GM19351 (cell line): ENCODE data around the gene PRCC.

Experiments
- ATAC-seq: cut with Tn5 transposase; IDR thresholded peaks from one replicate; pipeline ENCODE4 v1.9.1; 2021; ENCODE audit warnings: mild to moderate bottlenecking, moderate library complexity; ENCODE audit not compliant: unreplicated experiment

Gene PRCC

GRCh38 chr1:156839426-156840109 is 72.2 kb downstream of the PRCC start:
- no peak for ATAC-seq

DNA sequence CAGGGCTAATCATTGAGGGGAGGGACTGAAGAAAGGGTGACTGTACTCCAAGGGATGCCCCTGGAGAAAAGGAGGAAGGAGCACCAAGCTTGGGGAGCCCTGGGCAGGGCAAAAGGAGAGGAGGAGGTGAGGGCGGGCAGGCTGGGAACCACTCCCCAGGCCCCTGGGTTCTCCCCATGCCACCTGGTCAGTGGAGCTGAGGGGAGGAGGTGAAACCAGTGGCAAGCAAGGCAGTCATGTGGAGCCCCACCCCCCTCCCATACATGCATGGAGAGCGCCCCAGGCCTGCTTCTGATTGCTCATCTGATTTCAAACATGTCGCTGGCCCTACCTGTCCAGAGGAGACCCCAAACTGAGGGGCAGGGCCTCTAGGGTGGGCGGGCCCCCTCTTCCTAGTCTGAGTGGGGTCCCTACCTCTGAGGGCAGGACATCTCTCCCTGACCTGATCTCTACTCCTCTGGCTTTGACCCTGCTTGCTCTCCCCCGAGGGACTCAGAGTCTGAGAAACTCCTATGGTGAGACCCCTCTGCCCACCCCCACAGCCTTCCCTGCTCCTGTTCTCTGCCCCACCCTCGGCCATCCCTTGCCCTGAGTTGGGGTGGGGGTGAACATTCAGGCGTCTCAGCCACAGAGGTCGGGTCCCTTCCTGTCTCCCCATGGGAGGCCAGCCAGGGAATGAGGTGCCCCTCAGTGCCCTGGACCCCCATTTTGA is 73.0 kb downstream of the PRCC start:
- ATAC-seq = no peak

- ATAC-seq = no peak
These were observed 73.6 kb downstream of the PRCC start for GRCh38 chr1:156840898-156841279.

DNA sequence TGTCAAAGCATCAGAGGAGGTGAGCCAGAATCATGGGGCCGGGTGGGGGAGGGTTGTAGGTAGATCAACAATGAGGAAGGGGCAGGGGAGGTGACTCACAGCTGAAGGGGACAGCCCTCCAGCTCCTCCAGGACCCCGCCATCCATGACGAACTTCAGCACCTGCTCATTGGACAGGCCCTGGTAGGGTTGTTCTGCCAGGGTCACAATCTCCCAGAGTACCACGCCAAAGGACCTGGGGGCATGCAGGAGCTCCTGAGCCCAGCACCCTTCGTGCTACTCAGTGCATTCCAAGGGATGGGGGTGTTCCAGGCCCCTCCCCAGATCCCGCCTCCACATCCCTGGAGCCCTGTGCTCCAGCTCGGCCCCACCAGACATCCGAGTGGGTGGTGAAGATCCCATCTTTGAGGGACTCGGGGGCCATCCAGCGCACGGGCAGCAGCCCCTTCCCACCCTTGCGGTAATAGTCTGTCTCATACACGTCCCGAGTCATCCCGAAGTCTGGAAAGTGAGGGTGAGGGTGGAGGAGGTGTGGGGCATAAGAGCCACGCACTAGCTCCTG is 74.0 kb downstream of the PRCC start:
- ATAC-seq = no peak

DNA sequence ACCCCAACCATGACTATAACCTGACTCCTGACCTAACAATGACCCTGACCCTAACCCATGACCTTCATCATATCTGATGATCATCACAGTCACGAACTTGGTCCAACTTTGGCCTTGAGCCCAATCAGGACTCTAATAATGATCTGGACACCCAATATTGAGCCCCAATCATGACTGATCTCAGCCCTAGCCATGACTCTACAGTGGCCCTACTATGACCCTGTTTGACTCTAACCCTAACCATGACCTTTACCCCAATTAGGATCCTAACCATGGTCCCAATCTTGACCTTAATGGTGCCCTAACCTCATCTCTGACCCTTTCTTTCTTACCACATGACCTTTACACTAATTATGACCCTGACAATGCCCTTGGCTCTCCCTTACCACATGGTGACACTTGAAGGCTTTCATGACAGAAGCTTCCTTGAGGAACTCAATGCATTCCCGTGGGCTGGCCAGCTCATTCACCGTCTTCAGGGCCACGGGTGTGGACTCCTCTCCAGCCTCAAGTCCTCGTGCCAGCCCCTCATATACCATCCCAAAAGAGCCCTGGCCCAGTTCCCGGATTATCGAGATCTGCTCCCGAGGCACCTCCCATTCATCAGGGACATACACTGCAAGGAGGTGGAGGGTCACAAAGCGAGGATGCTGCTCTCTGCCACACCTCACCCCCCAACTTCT is 75.4 kb downstream of the PRCC start:
- no peak for ATAC-seq

GRCh38 chr1:156844102-156844501 is 76.8 kb downstream of the PRCC start:
- no peak for ATAC-seq

DNA sequence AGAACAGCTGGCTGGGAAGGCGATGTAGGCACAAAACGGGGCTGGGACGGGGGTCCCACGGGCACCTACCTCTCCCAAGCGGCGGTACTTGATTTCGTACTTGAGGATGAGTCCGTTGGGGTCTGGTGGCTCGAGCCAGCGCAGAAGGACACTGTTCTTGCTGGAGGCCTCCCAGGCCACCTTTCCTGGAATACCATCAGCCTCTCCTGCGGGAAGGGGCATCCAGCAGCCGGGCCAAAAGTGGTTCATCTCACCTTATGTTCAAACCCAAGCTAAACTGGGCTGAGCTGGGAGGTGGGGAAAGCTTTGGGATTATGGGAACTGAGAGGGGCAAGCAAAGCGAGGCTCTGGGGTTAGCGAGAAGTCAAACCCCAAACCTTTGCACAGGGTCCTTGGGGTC is 77.3 kb downstream of the PRCC start:
- no peak for ATAC-seq

DNA sequence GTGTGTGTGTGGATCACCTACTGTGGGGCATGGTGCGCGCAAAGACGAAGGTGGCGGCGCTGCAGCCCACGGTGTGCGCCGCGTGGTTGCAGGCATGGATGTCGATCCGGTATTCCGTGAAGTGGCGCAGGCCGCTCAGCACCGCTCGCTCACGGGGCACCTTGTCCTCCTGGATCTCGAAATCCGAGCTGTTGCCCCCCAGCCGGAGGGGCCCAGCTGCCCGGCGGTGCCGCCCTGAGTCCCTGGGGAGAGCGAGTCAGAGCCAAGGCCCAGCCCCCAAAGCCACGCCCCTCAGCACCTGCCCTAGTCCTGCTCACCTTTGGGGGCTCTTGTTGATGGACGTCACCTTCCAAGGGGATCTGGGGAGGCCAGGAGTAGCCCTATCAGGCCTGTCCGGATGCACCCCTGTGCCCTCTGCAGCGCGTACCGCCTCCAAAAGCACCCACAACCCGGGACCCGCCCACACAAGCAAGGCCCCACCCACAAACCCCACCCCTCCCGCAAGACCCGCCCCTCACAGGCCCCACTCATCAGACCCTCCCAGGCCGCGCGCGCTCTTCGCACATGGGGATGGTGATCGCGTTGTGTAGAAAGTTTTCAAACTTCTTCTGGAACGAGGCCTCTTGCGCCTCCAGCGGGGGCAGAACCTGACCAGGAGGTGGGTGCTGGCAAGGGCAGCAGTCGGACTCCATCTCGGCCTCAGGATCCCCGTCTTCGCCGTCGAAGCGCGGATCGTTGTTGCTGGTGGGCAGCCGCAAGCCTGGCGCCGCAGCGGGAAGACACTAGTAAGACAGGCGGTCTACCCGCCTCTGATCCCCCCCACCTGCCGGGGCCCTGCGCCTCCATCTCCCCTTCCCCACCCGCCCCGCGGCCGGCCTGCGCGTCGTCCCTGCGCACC is 78.0 kb downstream of the PRCC start:
- no peak for ATAC-seq

DNA sequence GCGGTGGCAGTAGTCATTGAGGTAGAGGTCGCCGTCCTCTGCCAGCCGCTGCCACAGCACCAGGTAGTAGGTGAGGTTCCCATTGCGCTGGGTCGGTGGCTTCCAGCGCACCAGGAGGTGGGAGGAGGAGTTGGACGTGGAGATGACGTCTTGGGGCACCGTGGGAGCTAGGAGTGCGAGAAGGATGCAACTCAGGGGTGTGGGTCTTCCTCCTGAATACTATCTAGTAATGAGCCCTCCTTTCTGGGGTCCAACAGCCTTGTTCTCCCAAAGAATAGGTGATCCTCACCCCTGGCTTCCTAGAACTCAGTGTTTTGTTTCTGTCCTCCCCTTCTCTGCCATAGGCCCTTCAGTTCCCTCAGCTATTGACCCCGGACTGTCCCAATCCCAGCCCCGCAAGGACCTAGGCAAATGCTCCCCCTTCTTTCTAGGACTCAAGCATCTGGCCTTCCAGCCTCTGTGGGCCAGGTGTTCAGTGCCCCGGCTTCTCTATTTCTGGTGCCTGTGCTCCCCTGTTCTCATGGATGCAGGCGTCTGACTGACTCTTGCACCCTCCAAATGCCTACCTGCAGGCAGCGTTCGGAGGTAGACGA is 78.7 kb downstream of the PRCC start:
- ATAC-seq = no peak

- no peak for ATAC-seq
These were observed 79.3 kb downstream of the PRCC start for GRCh38 chr1:156846643-156847042.

DNA sequence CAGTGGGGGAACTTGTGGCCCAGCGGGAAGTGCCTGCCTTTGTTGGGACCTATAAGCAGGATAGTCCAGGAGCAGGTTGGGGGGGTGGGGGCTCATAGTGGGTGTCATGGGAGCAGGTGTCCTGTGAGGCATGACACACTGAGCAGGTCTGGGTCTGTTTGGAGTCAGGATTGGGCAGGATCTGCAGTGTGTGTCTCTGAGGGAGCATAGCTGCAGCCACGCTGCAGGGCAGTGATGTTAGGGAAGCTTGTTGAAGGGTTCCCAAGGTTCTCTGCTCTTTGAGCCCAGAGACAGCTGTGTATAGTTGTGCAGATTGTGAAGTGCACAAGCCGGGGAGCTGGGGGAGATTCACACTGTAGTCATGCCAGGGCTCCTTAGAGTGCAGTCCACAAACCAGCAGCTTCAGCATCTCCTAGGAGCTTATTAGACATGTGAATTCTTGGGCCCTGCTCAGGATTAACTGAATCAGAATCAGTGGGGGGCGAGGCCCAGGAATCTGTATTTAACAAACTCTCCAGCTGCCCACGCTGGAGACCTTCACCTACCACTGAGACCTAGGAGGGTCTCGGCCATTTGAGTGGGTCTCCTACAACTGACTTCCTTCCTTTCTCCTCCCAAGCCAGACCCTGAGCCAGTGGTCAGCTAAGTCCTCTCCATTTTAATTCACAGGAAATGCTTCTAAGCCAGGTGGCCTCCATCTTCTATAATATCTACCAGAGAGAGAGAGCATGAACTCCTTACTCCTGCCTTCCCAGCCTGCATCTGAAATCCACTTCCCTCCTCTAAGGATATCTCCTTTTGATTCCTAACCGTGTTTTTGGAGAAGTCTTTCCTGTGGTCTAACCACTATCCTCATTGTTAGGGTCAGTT is 80.5 kb downstream of the PRCC start:
- no peak for ATAC-seq

- ATAC-seq = no peak
These were observed 81.3 kb downstream of the PRCC start for GRCh38 chr1:156848461-156849150.

DNA sequence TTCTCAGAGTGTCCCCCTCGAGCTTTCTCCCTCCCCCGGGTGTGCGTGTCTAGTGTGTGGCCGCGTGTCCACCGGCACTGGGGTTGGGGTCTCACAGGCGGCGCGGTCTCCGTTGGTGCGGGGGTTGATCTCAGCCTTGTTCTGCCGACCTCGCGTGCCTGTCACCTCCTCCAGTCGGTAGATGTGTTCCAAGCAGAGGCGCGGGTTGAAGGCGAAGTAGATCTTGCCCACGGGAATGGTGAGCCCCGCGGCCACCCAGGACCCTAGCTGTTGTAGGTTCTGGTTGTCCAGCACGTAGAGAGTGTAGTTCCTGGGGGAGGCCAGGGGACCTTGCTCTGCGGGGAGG is 81.8 kb downstream of the PRCC start:
- ATAC-seq = no peak
